DMS53 treated with DMSO at 0.1 percent for 48 hours (cell line): ENCODE data around the gene CFAP100.

Source experiments
- DNase-seq: peaks from one replicate; lab custom pipeline; 2025; ENCODE audit not compliant: unreplicated experiment; lab: John Stamatoyannopoulos, UW

Gene CFAP100

GRCh38 chr3:126475413-126476114 lies 80.9 kb downstream of the CFAP100 start, which contains the start of gene ZXDC:
ZXDC (minus strand) TSS chr3:126475891; CDS start chr3:126475865, 26 bp downstream.
- DNase-seq, result peak; percentile 72

GRCh38 chr3:126476166-126477060 lies 81.7 kb downstream of the CFAP100 start:
- peak; percentile 18 for DNase-seq

- DNase-seq, result no peak
Observed at GRCh38 chr3:126477061-126477380, 82.3 kb downstream of the CFAP100 start.

- DNase-seq, result no peak
Observed at GRCh38 chr3:126478581-126479310, 84.0 kb downstream of the CFAP100 start.

- no peak for DNase-seq
Observed at GRCh38 chr3:126479642-126480041, 84.9 kb downstream of the CFAP100 start.

- DNase-seq, result no peak
Observed at GRCh38 chr3:126480206-126480605, 85.5 kb downstream of the CFAP100 start.

GRCh38 chr3:126480861-126481260 lies 86.2 kb downstream of the CFAP100 start:
- DNase-seq, result no peak

GRCh38 chr3:126481808-126482502 lies 87.2 kb downstream of the CFAP100 start:
- DNase-seq, result no peak

- DNase-seq, result no peak
Observed at GRCh38 chr3:126482503-126483255, 88.0 kb downstream of the CFAP100 start.

GRCh38 chr3:126483321-126483761 lies 88.6 kb downstream of the CFAP100 start:
- DNase-seq, result no peak

GRCh38 chr3:126484148-126484547 lies 89.4 kb downstream of the CFAP100 start:
- DNase-seq, result no peak

- no peak for DNase-seq
Observed at GRCh38 chr3:126484662-126485061, 90.0 kb downstream of the CFAP100 start.

GRCh38 chr3:126485176-126485897 lies 90.6 kb downstream of the CFAP100 start:
- DNase-seq, result no peak

GRCh38 chr3:126485956-126486355 lies 91.2 kb downstream of the CFAP100 start:
- no peak for DNase-seq
